HEK293 (cell line): ENCODE data around the gene PARD3.

ENCODE experiments used
- CTCF ChIA-PET: fragments of 350-600 bp; formaldehyde crosslinking; extraction: SDS; loops from one replicate; lab custom pipeline; 2021; ENCODE audit warnings: antibody characterized with exemption; lab: Yijun Ruan, JAX
- POLR2A ChIA-PET: fragments of 300-600 bp; formaldehyde crosslinking; extraction: SDS; loops from one replicate; lab custom pipeline; 2020; ENCODE audit warnings: antibody characterized with exemption, inconsistent platforms; lab: Yijun Ruan, JAX
- H3K27ac ChIP-seq: fragments of 200-500 bp; sonication (Bioruptor generic); 2 replicates; pipeline ENCODE4 v1.5.1; 2014; ENCODE audit warnings: low read depth, low read length, control low read depth, inconsistent platforms; ENCODE audit errors: extremely low read depth
- H3K36me3 ChIP-seq, 2 experiments: fragments of 200-500 bp in 1 of 2; sonication (Bioruptor generic) in 1 of 2; 1 replicate in 1 of 2; 2 replicates in 1 of 2; pipeline ENCODE4 v1.5.1; 2014 to 2017; ENCODE audit warnings: inconsistent platforms in 2 of 2, low read length in 2 of 2; ENCODE audit not compliant: control insufficient read depth in 2 of 2, insufficient read depth in 1 of 2
- H3K4me1 ChIP-seq: fragments of 200-500 bp; sonication (Bioruptor generic); 2 replicates; pipeline ENCODE4 v1.5.1; 2014; ENCODE audit warnings: mild to moderate bottlenecking, low read length, inconsistent platforms; ENCODE audit not compliant: control insufficient read depth, insufficient read depth
- H3K4me3 ChIP-seq: 2 replicates; pipeline ENCODE4 v1.5.1; 2011; ENCODE audit warnings: low read depth, mild to moderate bottlenecking, control low read depth, low read length, moderate library complexity
- H3K9me3 ChIP-seq: fragments of 200-500 bp; sonication (Bioruptor generic); 2 replicates; pipeline ENCODE4 v1.5.1; 2014; ENCODE audit warnings: low read depth, low read length, inconsistent platforms; ENCODE audit not compliant: control insufficient read depth, insufficient read depth
- AEBP2 ChIP-seq: fragments of 450-650 bp; formaldehyde crosslinking; IDR thresholded peaks from 2 replicates; pipeline ENCODE4 v1.5.1; 2016; ENCODE audit warnings: missing biosample characterization, missing genetic modification characterization, borderline replicate concordance
- CTCF ChIP-seq: fragments of 450-650 bp; formaldehyde crosslinking; IDR thresholded peaks from 2 replicates; pipeline ENCODE4 v1.5.1; 2016; ENCODE audit warnings: missing biosample characterization, missing genetic modification characterization
- OVOL3 ChIP-seq: fragments of 450-650 bp; formaldehyde crosslinking; IDR thresholded peaks from 2 replicates; pipeline ENCODE4 v1.5.1; 2016; ENCODE audit warnings: missing biosample characterization, missing genetic modification characterization
- PRDM1 ChIP-seq: fragments of 450-650 bp; formaldehyde crosslinking; IDR thresholded peaks from 2 replicates; pipeline ENCODE4; 2016; ENCODE audit warnings: missing biosample characterization, missing genetic modification characterization
- SCRT1 ChIP-seq: fragments of 450-650 bp; formaldehyde crosslinking; IDR thresholded peaks from 2 replicates; pipeline ENCODE4 v1.5.1; 2016; ENCODE audit warnings: missing biosample characterization, missing genetic modification characterization, borderline replicate concordance
- ZBTB49 ChIP-seq: fragments of 450-650 bp; formaldehyde crosslinking; IDR thresholded peaks from 2 replicates; pipeline ENCODE4 v1.5.1; 2016; ENCODE audit warnings: missing biosample characterization, missing genetic modification characterization, low read depth
- ZNF112 ChIP-seq: fragments of 450-650 bp; formaldehyde crosslinking; IDR thresholded peaks from 2 replicates; pipeline ENCODE4 v1.5.0; 2017; ENCODE audit warnings: missing biosample characterization, missing genetic modification characterization
- ZNF114 ChIP-seq: fragments of 450-650 bp; formaldehyde crosslinking; IDR thresholded peaks from 2 replicates; pipeline ENCODE4 v1.5.0; 2017; ENCODE audit warnings: missing biosample characterization, missing genetic modification characterization
- ZNF16 ChIP-seq: fragments of 450-650 bp; formaldehyde crosslinking; IDR thresholded peaks from 2 replicates; pipeline ENCODE4 v1.5.1; 2016; ENCODE audit warnings: low read depth, missing biosample characterization, missing genetic modification characterization
- ZNF174 ChIP-seq: fragments of 450-650 bp; formaldehyde crosslinking; IDR thresholded peaks from 2 replicates; pipeline ENCODE4 v1.5.0; 2017; ENCODE audit warnings: missing biosample characterization, mild to moderate bottlenecking, missing genetic modification characterization
- ZNF335 ChIP-seq: fragments of 450-650 bp; formaldehyde crosslinking; conservative IDR thresholded peaks from 2 replicates; pipeline ENCODE4 v1.5.1; 2016; ENCODE audit warnings: missing biosample characterization, missing genetic modification characterization
- ZNF362 ChIP-seq: fragments of 450-650 bp; formaldehyde crosslinking; IDR thresholded peaks from 2 replicates; pipeline ENCODE4 v1.5.1; 2016; ENCODE audit warnings: missing biosample characterization, missing genetic modification characterization
- ZNF488 ChIP-seq: fragments of 450-650 bp; formaldehyde crosslinking; IDR thresholded peaks from 2 replicates; pipeline ENCODE4 v1.5.1; 2016; ENCODE audit warnings: missing biosample characterization, missing genetic modification characterization
- ZNF561 ChIP-seq: fragments of 450-650 bp; IDR thresholded peaks from 2 replicates; pipeline ENCODE4 v1.5.1; 2018; ENCODE audit warnings: missing biosample characterization, missing genetic modification characterization, borderline replicate concordance
- ZNF76 ChIP-seq: fragments of 450-650 bp; formaldehyde crosslinking; IDR thresholded peaks from 2 replicates; pipeline ENCODE4; 2016; ENCODE audit warnings: low read depth, missing biosample characterization, missing genetic modification characterization, borderline replicate concordance
- ZNF792 ChIP-seq: fragments of 450-650 bp; formaldehyde crosslinking; IDR thresholded peaks from 2 replicates; pipeline ENCODE4 v1.5.1; 2016; ENCODE audit warnings: missing biosample characterization, missing genetic modification characterization
- ZSCAN4 ChIP-seq: fragments of 450-650 bp; formaldehyde crosslinking; IDR thresholded peaks from 2 replicates; pipeline ENCODE4 v1.5.1; 2017; ENCODE audit warnings: missing biosample characterization, missing genetic modification characterization

Gene PARD3

GRCh38 chr10:34102237-34102673, 712.8 kb downstream of the PARD3 start:
- TF ChIP-seq ZNF16 (tag by site-specific recombination) = no peak
- no peak for TF ChIP-seq SCRT1 (tag by site-specific recombination)
- no peak for TF ChIP-seq ZNF112
- TF ChIP-seq PRDM1 = no peak
- no peak for TF ChIP-seq ZNF362 (tag by site-specific recombination)
- TF ChIP-seq ZNF174 (tag by site-specific recombination) = no peak
- no peak for TF ChIP-seq ZNF114 (tag by site-specific recombination)
- TF ChIP-seq ZNF335 = no peak
- TF ChIP-seq CTCF (tag by site-specific recombination) = no peak
- CTCF ChIA-PET = no interaction called here
- H3K36me3 ChIP-seq = no peaks in the 10 kb centered on the region
- H3K4me1 ChIP-seq = no peaks in the 10 kb centered on the region
- H3K27ac ChIP-seq = no peak overlapping the region
- H3K4me3 ChIP-seq = no peak overlapping the region
- H3K9me3 ChIP-seq = no peaks in the 10 kb centered on the region
- POLR2A ChIA-PET = no interaction called here

- Histone ChIP-seq H3K27ac (no peak overlapping the region), H3K9me3 (no peaks in the 10 kb centered on the region), H3K4me1 (no peaks in the 10 kb centered on the region), H3K4me3 (no peak overlapping the region), H3K36me3 (no peaks in the 10 kb centered on the region)
- ChIA-PET POLR2A (no interaction called here), CTCF (no interaction called here)
- TF ChIP-seq ZNF561 (tag by site-specific recombination) = no peak
- no peak for TF ChIP-seq ZSCAN4 (tag by site-specific recombination)
- no peak for TF ChIP-seq ZNF488 (tag by site-specific recombination)
- no peak for TF ChIP-seq ZBTB49 (tag by site-specific recombination)
- TF ChIP-seq ZNF76 (tag by site-specific recombination) = no peak
- no peak for TF ChIP-seq AEBP2 (tag by site-specific recombination)
- TF ChIP-seq OVOL3 = no peak
- no peak for TF ChIP-seq ZNF792 (tag by site-specific recombination)
These were observed 714.1 kb downstream of the PARD3 start for GRCh38 chr10:34101001-34101400.
